NCI-H69 (cell line): ENCODE measurements around the gene CEP85.

Experiments
- DNase-seq: peaks from one replicate; lab custom pipeline; 2025; lab: John Stamatoyannopoulos, UW

The CEP85 gene

GRCh38 chr1:26278724-26279455, 44.9 kb downstream of the CEP85 start:
- DNase-seq = peak; percentile 37

GRCh38 chr1:26279456-26280332, 45.7 kb downstream of the CEP85 start, which contains the start of gene SH3BGRL3:
Gene SH3BGRL3 (plus strand): TSS chr1:26280086. CDS start chr1:26280156, 70 bp downstream.
- peak; percentile 82 for DNase-seq

- DNase-seq = peak; percentile 30
Observed at GRCh38 chr1:26280333-26281042, 46.5 kb downstream of the CEP85 start.

DNA sequence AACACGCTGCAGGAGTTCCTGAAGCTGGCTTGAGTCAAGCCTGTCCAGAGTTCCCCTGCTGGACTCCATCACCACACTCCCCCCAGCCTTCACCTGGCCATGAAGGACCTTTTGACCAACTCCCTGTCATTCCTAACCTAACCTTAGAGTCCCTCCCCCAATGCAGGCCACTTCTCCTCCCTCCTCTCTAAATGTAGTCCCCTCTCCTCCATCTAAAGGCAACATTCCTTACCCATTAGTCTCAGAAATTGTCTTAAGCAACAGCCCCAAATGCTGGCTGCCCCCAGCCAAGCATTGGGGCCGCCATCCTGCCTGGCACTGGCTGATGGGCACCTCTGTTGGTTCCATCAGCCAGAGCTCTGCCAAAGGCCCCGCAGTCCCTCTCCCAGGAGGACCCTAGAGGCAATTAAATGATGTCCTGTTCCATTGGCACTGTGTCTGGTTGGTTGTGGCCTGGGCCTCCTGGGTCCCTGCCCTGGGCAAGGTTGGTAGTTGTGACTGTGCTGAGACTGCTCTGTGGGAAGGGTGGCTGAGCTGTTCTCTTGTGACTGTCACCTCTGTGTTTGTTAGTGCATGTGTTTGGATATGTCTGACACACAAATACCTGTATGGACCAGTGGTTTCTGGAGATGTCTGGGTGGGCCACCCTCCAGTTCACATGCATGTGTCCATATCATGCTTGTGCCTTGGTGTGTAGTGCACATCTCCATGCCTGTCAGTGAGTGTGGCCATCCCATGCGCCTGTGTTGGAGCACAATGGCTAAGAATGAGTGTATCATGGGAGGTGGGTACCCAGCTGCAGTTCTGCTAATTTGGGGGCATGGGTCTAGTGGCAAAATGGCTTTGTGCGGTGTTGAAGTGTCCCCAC, 47.3 kb downstream of the CEP85 start:
- no peak for DNase-seq

- DNase-seq = peak; percentile 18
Observed at GRCh38 chr1:26281971-26282370, 48.0 kb downstream of the CEP85 start.

DNA sequence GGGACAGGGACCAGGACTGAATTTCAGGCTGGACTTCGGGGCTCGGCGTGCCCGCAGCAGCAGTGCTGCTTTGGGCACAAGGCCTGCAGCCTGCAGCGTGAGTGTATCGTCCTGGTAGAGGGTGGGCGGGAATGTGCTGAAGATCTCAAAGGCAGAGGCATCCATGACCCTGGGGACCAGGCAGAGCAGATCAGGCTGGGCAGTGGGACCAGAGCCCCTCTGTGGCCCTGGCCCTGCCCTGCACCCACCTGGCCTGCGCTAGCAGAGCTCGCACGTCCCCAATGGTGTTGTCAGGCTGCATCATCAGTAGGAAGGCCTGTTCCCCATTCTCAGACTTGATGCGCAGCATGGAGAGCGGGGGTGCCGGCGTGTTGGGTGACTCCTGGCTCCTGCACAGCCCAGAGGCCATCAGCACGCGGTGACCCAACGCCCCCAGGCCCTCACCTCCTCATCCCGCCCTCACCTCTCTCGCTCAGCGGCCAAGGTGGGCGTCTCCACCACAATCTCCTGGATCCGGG, 48.5 kb downstream of the CEP85 start:
- no peak for DNase-seq

DNA sequence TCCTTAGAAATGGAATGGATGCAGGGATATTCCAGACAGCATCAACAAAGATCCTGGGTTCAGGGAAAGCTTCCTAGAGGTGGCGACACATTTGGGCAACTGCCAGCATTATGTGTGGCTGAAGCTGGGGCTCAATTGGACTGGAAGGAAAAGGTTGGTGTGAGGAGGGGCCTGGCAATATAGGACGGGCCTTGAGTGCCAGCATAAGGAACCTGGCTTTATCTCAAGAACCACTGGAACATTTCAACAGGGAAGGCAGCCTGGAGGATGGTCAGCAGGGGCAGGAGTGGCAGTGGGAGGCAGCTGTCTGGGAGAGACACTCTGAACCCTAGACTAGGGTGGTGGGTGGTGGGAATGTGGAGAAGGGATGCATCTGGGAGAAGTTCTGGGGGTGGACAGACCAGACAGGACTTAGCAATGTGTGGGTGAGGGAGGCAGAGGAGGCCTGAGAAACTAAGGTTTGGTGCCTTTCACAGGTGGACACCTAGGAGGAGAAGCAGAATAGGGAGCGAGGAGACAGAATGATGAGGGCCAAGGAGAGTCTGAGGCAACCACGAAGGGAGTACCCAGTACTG, 49.4 kb downstream of the CEP85 start:
- DNase-seq = no peak

DNA sequence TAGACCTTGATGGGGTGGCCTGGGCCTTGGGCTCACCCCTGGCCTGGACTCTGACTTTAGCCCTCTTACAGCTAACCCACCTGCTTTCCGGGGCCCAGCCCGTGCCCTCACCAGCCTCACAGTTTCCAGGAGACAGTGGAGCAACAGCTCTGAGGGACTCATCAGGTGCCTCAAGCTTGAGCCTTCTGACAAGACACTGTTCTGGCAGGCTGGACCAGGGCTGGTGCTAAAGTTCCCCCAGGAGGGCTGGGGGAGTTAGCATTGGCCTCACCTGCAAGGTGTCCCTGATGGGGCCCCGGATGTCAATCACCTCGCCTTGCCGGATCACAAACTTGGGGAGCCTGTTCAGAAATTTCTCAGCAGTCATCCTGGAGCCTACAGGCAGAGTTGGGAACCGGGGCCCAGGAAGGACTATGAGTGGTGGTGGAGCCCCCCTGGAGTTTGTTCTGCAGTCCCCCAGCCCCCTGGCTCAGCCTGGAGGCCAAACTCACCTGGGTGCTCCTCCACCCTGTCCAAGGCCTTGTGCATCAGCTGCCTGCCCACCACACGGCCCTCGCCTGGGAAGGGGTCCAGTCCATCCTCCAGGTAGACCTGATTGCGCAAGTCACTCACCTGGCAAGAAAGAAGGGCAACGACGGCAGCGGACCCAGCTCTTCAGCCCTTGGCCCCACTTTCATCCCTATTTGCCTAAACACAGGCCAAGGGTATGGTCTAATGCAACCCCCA, 50.0 kb downstream of the CEP85 start:
- DNase-seq = no peak

- DNase-seq = peak; percentile 45
Observed at GRCh38 chr1:26284597-26285347, 50.8 kb downstream of the CEP85 start.

- DNase-seq = peak; percentile 41
Observed at GRCh38 chr1:26285366-26286063, 51.5 kb downstream of the CEP85 start.

- DNase-seq = no peak
Observed at GRCh38 chr1:26286064-26286416, 52.0 kb downstream of the CEP85 start.

- no peak for DNase-seq
Observed at GRCh38 chr1:26287033-26287711, 53.2 kb downstream of the CEP85 start.

GRCh38 chr1:26287811-26288210, 53.8 kb downstream of the CEP85 start:
- DNase-seq = no peak

DNA sequence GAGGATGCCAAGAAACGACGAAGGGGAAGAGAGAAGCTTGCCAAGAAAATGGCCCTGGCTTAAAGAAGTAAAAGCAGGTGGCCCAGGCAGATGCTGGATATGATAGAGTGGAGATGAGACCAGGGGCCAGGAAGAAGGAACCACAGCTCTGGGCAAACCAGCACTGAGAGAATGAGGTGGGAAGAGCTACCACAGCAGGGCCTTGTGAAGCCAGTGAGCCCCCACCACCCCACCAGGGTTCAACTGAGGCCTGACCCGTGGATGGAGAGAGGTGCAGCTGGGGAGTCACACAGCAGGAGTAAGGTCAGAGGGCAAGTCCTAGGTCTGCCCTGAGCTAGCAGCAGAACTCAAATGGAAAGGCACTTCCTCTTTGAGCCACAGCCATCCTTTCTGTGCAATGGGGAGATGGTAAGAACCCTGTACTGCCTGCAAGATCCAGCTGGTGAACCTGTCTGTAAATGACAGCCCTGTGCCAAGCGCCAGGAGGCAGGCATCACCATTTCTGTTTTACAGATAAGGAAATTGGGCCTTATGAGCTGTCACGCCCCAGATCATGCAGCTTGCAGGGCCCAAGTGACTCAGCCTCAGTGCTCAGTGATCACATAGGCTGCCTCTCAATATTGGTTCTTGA, 54.4 kb downstream of the CEP85 start:
- no peak for DNase-seq

GRCh38 chr1:26289158-26290059, 55.4 kb downstream of the CEP85 start:
- peak; percentile 66 for DNase-seq

DNA sequence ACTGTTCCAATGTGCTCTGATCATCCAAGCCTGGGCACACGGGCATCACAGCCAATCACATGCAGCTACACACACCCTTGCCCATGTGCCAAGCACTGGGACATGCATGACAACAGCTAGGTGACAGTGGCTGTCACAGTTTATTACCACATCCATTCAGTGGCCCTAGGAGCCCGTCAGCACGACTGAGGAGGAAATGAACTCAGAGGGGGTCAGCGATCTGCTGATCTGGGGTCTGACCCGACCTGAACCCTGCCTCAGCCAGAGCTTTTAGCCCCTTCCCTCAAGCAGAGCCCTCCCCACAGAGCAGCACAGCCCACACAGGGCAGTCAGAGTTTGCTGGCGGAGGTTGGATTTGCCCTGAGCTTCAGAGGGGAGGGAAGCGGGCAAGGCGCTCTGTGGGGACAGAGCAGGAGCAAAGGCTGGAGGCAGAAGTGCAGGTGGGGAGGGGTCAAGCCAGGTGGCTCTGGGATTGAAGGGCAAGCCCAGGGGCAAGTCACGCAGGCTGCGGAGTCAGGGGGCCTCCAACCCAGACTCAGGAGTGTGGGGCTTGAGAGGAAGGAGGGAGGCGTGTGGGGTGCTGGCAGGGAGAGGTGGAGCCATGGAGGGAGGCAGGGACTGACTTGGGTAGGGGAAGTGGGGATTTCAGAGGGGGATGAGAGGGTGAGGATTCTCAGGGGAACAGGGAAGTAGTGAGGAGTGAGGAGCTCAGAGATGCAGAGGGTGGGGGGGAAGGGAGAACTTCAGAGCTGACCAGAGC, 56.3 kb downstream of the CEP85 start:
- DNase-seq = no peak
